Esophagus muscularis mucosa (tissue), 3 donors: ENCODE measurements around the gene ZSWIM5.

ENCODE experiments used
- CTCF ChIP-seq, 3 experiments: fragments of 200-600 bp in 2 of 3; fragments of 450-650 bp in 1 of 3; sonication (generic) in 2 of 3; IDR thresholded peaks; one replicate each; pipeline ENCODE4 v1.5.1; 2017 to 2019; ENCODE audit warnings: antibody characterized with exemption in 3 of 3, mild to moderate bottlenecking in 2 of 3, moderate library complexity in 1 of 3
- POLR2A ChIP-seq: fragments of 450-650 bp; IDR thresholded peaks from one replicate; pipeline ENCODE4 v1.6.1; 2017; ENCODE audit warnings: antibody characterized with exemption, moderate library complexity, mild to moderate bottlenecking, low read depth

GRCh38 chr1:45065083-45065482 lies 141.3 kb downstream of the ZSWIM5 start:
- TF ChIP-seq CTCF (IDR thresholded peaks at IDR 0.05): no peak
- TF ChIP-seq POLR2A: no peak
